ENCODE results near the gene BCL2L1.

DNA sequence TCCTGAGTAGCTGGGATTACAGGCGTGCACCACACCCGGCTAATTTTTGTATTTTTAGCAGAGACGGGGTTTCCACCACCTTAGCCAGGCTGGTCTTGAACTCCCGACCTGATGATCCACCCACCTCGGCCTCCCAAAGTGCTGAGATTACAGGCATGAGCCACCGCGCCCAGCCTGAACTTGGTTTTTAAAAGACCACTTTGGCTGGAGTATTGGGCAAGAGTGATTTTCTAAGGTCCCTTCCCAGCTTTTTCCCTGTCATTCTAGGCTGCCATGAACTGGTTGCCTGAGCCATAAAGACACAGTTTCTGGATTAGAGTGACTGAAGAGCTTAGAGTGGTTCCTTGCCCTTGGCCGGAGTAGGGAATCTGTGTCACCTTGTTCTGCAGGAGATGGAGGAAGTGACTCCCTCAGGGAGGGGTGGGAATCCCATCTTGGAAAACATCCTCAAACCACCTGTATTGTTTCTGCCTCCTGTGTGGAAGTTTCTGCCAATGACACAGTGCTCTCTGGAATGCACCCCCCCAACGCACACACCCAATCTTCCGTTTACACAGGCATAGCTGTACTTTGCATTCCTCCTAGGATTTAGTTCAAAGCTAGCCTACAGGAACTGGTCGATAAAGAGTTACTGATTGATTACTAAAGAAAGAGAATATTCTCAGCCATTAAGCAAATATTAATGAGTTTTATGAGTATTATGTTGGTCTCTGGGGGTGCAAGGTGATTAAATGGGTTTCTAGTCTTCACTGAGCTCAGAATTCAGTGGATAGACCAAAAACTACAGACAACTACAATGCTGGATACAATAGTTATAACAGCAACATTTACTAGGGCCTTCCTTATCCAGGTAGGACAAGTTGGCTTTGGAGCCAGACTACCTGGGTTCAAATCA is 18.2 kb downstream of the BCL2L1 start:
- TF ChIP-seq, protein P1, sequence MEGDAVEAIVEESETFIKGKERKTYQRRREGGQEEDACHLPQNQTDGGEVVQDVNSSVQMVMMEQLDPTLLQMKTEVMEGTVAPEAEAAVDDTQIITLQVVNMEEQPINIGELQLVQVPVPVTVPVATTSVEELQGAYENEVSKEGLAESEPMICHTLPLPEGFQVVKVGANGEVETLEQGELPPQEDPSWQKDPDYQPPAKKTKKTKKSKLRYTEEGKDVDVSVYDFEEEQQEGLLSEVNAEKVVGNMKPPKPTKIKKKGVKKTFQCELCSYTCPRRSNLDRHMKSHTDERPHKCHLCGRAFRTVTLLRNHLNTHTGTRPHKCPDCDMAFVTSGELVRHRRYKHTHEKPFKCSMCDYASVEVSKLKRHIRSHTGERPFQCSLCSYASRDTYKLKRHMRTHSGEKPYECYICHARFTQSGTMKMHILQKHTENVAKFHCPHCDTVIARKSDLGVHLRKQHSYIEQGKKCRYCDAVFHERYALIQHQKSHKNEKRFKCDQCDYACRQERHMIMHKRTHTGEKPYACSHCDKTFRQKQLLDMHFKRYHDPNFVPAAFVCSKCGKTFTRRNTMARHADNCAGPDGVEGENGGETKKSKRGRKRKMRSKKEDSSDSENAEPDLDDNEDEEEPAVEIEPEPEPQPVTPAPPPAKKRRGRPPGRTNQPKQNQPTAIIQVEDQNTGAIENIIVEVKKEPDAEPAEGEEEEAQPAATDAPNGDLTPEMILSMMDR (conservative IDR thresholded peaks at IDR 0.05; ENCODE audit: low read length): no peak
- TF ChIP-seq EZH2phosphoT487 (IDR thresholded peaks at IDR 0.05; ENCODE audit: borderline replicate concordance, low read depth, low read length): no peak

All from OCI-LY7 (cell line).